HG02840 (cell line): ENCODE results near the gene PADI2.
"Not testable (repeated sequence)": the region's sequence is repeated elsewhere in the genome, so short reads cannot be mapped to it uniquely, and the experiment has no call there.

Experiments
- ATAC-seq: cut with Tn5 transposase; IDR thresholded peaks from one replicate; pipeline ENCODE4 v1.9.1; 2021; ENCODE audit warnings: mild to moderate bottlenecking, moderate library complexity, moderate number of reproducible peaks; ENCODE audit not compliant: unreplicated experiment, low FRiP score

Gene PADI2

DNA sequence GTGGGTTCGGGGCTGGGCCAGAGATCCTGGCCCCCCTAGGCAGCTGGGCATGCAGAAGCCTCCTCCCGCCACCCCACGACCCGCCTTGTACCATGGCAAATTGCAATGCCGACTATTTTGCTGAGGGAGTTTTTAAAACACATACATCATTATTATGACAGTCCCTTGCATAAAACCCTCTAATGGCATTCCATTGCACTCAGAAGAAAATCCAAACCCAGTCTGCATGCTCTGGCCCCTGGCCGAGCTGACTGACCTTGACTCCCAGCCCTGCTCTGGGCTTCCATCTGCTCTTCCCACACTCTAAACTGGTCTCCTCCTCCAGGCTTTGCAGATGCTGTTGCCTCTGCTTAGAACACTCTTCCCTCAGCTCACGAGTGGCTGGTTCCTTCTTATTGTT lies 28.0 kb downstream of the PADI2 start:
- ATAC-seq, result no peak

DNA sequence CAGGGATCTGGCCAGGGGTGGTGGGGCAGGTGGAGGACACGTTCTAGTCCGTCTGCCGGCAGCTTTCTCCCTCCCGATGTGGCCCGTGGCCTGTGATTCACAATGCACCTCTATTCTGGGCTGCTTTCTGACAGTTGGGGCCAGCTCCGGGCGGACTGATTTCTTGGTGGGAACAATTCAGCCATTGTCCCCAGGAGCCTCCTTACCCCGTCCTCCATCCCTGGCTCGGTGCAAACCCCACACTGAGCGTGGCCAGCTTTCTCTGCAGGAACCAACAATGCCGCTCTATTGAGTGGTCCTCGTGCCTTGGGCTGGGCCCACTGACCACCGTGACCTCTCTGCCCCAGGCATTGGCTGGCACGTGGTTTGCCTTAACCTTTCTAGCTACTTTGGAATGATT lies 29.7 kb downstream of the PADI2 start:
- ATAC-seq, result no peak

DNA sequence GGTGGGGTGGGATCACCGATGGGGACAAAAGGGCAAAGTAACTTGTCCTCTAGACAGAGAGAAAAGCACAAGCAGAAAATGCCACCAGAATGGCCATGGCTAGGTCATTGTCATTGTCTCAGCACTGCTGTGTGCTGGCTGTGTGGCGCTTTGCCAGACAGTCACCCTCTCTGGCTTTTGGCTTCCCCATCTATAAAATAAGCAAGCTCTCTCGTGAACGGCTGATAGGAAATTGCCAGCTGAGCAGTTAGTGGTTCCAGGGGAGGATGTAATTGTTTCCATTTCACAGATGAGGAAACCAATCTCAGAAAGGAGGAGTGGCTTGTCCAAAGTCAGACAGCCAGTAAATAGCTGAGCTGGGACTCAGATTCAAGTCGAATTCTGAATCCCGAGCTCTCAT lies 32.5 kb downstream of the PADI2 start:
- ATAC-seq, result no peak

DNA sequence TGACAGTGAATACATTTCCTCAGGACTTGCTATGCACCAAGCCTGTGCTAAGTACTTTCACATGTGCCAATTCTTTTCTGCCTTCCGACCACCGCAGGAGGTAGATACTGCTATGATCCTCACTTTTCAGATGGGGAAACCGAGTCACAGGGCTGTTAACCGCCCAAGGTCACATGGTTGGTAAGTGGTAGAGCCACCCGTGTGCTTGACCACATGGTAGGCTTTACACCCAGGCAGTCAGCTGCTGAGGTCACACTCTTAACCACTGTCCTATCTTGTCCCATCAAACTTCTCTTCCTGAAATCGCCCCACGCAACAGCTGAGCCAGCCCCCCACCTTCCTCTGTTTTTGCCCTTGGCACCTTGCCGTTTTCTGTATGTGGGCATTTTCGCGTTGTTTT lies 34.5 kb downstream of the PADI2 start:
- no peak for ATAC-seq

DNA sequence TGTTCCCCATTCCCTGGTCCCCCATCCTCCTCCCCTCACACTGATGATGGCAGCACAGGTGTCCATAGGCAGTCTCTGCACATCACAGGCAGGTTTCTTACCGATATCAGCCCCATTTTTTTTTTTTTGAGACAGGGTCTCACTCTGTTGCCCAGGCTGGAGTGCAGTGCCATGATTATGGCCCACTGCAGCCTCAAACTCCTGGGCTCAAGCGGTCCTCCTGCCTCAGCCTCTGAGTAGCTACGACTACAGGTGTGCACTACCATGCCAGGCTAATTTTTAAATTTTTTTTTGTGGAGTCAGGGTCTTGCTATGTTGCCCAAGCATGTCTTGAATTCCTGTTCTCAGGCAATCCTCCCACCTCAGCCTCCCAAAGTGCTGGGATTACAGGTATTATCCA lies 36.5 kb downstream of the PADI2 start:
- no peak for ATAC-seq

DNA sequence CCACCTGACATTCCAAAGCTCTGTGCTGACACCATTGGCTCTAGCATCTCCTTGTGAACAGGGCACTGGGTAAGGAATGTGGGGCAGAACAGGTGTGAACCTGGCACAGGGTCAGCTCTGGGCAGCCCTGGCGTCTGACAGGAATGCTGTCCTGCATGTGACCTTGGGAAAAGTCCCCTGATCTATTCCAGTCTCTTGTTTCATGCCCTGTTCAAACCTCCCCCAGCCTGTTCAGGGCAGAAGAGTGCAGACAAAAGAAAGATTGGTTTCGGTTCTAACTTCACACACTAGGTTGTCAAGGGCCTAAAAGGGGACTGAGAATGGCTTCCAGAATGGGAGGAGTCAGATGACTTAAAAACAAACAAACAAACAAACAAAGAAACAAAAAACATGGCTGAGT lies 37.8 kb downstream of the PADI2 start:
- no peak for ATAC-seq

DNA sequence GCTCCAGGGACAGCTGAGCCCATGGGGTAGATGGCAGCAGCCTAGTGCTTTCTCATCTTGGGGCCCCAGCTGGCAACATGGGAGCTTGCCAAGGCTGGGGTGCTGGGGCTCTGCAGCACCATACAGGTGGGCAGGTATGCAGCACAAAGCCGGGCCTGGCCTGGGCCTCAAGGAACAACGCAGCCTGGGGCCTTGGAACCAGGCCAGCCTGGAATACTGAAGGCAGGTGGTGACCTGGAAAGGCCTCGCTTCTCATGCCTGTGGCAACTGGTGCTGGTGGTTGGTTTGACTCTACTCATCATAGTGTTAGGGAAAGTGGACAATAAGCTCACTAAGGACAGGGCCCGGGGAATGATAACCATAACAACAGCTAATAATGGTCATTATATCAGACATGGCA lies 38.4 kb downstream of the PADI2 start:
- ATAC-seq, result no peak

DNA sequence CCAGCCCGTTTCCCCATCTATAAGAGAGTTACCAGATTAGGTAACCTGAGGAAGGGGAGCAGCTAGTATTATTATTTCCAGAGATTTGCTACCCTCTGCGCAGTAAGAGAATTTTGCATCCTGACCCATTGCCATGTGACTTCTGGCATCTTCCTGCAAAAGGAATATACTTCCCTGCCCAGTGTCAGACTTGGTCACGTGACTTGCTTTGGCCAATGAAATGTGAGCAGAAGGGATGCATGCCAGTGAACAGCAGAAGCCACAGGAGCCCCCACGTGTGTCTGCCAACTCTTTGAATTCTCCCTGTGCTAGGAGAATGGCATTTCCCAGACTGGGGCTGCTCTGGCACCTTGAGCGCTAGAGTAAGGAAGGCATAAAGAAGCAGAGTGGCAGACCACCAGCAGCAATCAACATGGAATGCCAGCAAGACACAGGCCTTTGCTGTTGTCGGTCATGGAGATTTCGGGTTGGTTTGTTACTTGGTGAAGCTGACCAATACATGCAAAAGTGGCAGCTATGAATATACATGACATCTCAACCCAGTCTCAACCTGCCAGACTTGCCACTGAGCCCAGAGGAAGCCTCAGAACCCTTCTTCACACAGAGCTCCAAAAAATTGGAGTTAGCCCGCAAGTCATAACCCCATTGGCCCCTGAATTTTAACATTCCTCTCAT lies 39.0 kb downstream of the PADI2 start:
- ATAC-seq, result no peak

DNA sequence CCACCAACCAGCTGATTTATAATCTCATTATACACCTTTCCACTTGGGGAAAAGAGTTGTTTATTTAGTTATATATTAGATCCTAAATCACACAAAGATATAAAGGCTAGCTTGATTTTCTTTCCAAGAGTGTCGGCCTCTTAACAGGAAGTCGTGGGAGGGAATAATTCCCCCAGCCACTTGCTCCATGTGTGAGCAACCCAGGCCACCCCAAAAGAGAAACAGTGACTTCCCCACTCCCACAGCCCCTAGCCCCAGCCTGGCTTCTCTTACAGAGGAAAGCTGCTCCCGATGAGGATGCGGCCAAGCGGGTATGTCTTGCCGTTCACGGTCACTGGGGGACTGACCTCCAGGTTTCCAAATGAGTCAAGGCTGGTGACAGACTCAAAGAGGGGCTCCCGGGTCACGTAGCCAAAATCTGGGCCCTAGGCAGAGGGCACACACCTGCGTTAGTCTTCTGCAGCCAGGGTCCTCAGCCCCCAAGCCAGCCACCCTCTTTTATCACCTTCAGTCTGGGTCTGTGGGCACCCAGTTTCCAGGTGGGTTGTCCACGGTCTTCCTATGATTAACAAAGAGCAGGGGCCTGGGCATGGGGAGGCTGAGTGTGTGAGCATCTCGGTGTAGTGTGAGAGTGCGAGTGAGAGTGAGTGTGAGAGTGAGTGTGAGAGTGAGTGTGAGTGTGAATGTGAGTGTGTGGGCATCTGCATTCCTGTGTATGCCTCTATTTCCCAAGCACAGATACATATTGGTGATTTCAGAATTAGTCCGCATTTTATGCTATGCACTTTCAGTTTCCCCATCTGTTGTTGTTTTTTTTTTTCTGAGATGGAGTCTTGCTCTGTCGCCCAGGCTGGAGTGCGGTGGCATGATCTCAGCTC lies 40.0 kb downstream of the PADI2 start:
- no peak for ATAC-seq

DNA sequence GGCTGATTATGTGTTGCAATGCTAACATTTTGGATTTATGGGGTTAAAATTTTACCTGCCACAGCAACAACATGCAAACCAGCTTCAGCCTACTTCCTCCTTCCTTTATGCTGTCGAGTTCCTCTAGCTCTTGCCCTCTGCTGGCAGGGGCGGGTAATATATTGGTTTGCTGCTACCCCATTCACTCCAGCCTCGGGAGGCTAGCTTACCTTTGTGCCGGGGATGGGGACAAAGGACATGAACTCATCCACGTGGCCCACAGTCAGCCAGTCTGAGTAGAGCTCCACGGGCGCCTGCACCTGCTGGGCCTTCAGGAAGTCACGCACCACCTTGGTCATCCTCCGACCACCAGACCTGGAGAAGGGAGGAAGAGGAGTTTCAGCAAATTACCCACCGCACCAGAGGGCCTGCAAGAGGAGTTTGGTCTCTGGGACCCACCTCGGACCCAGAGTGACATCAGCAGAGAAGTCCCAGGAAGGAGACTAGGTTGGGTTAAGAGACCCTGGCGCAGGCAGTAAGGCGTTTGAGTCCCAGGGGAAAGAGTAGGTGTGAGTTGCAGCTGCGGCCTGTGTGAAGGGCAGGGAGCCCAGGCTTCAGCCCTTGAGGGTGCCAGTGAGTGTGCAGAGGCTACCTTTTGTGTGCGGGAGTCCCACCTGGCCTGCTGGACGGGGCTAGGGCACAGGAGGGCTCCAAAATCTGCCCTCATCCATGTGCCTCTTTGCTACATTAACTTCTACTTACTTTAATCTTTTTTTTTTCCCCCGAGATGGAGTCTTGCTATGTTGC lies 43.6 kb downstream of the PADI2 start:
- no peak for ATAC-seq

DNA sequence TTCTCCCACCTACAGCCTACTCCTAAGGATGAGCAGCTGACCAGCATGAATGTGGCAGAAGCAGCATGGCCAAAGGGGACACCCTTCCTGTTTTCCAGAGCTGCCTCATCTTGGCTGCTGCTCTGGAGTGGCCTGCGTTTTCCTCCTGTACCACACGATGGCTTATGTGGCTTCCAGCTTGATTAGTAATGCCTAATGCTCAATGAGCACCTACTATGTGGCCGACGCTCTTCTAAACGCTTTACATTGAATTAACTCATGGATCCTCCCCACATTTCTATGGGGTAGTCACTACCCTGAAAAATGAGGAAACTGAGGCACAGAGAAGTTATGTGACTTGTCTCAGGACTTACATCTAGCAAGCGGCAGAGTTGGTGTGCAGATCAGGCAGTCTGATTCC lies 47.5 kb downstream of the PADI2 start:
- ATAC-seq, result no peak

DNA sequence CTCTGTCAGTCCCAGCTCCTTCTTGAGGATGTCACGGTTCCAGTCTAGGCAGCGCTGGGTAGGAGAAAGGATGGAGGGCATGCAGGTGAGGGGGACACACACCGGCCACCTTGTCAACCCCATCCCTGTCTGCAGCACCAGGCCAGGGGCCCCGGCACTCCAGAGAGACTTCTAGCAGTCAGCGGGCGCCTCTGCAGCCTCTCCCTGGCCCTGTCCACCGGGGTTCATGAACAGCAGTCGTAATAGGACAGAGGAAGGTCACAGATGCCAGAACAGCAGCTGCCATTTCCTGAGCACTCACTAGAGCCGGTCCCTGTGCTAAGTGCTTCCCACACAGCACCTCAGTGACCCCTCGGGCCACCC lies 49.1 kb downstream of the PADI2 start:
- no peak for ATAC-seq

DNA sequence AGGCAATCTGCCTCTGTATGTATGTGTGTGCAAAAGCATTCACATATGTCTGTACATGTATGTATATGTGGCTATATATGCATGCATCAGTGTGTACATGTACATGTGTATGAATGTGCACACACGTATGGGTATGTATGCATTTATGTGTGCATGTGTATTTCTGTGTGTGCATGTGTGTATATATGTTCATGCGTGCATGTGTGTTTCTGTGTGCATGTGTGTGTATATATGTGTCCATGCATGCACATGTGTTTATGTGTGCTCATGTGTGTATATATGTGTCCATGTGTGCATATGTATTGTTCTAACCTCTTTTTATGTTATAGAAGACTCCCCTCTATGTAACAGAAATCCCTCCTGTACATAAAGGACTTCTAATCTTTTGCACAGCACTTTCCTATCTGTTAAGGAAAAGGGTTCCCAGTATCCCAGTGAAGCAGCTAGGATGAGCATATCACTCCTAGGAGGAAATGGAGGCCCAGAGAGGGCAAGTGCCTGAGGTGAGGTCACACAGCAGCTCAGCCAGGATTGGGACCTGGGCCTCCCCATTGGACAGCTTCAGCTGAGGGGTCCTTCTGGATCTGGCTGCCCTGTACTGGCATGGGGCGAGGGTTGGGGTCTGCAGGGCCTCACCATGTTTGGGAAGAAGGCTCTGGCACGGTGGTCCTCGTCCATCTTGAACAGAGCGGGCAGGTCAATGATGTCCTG lies 49.6 kb downstream of the PADI2 start:
- ATAC-seq, result no peak

DNA sequence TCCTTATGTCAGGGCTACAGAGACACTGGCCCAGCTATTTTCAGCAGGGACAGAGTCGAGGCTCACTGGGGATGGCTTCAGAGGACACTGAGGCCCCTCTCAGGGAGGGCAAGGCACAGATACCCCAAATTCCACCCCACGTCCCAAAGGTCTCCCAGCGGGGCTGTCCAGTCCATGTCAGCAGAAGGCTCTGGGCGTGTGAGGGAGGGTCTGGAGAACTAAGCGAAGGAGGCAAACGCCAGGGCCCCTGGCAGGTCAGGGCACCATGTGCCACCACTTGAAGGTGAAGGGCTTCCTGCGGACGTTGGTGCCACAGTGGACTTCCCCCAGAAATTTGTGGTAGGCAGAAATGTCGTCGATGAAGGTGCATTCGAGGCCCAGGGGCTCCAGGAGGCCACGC lies 50.5 kb downstream of the PADI2 start:
- no peak for ATAC-seq

DNA sequence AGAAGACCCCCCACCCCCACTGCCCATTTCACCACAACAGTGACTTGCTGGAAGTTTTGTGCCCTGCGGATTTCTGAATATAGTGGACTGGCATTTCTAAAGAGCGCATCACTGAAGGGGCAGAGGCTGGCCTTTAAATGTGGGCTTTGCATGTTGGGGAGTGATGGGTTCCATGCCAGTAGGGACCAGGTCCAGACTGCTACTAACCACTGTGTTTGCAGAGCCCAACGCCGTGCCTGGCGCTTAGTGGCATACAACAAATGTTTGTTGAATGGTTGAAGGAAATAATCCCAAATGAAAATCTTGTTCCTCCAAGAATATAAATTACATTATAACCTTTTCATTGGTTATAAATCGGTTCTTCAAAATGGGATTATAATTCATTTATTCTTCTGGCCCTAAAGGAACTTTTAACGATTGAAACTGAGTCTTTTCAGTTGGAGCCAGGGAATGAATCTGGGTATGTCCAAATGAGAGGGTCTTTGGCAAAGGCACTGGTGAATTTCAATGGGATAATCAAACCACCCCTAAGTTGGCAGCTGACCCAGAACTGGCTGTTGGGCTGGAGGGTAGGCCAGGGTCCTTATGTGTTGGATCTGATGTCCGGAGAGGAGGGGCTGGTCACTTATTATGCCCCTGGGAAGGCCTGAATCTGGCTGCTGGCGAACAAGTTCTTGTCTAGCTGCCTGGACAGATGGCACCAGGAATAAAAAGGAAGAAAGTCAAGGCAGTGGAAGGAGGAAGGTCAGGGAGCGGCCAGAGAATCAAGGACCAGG lies 51.6 kb downstream of the PADI2 start:
- ATAC-seq, result no peak

DNA sequence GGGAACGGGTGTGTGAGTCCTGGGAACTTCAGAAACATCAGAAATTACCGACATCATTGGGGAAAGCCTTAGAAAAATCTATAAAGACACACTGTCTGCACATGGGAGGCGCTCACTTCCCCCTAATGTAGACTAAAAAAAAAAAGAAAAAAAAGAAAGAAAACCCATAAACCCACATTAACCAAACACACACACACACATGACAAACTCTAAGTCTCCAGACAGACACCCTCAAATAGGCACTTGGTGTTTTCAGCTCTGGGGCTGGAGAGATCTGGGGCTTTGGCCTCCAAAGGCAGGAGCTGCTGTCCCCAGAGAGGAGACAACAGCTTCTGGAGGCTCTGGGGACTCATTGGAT lies 52.2 kb downstream of the PADI2 start:
- ATAC-seq, result no peak

DNA sequence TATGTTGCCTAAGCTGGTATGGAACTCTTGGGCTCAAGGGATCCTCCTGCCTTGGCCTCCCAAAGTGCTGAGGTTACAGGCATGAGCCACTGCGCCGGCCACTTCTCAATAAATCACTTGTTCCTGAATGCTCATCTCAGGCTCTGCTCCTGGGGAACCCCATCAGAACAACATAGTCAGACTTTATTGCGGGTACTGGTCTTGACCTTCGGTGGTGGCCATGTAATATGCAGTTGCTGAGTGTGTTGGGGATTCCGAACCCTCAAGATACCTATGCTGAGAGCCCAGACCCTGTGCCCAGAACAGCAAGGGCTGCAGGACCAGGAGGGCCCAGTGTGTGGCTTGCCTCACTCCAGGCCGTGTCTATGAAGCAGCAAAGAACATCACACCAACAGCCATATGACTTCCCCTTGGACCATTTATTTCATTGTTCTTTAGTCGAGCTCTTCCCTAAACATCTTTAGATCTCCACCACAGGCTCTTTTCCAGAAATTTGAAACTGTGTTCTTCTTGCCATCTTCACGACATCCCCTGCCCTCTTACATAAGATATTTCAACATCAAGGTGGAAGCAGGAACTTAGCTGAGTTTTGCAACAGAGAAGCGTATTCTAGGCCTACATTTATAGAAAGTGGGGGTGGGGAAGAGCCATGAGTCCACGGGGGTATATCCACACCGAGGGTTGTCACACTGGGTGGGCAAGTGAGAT lies 52.7 kb downstream of the PADI2 start:
- ATAC-seq, result no peak

DNA sequence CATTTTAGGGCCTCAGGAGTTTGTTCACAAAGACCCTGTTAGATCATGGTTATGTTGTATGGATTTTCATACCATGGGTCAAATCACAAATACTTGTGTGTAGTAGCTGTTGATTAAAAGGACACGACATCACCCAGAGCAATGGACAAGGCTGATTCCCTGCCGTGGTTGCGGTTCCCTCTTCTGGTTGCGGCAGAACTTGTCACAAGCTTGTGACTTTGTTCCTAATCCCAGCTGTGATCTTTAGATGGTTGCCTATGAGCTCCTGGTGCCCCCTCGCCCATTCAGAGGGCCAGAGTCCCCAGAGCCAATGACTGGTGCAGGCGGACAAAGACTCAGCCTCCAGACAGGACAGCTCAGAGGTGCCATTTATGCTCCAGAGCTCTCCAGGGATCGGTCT lies 53.6 kb downstream of the PADI2 start:
- ATAC-seq, result no peak

DNA sequence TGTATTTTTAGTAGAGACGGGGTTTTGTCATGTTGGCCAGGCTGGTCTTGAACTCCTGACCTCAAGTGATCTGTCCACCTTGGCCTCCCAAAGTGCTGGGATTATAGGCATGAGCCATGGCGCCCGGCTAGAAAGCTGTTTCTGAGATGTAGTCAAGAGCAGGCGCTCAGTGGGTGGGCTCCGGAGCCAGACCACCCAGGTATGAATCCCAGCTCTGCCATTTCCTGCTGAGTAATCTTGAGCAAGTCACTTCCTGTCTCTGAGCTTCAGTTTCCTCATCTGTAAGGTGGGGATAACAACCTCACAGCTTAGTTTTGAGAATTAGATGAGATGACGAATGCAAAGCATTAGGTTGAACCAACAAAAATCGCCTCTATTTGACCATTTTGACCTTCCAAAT lies 56.5 kb downstream of the PADI2 start:
- not testable (repeated sequence) for ATAC-seq

DNA sequence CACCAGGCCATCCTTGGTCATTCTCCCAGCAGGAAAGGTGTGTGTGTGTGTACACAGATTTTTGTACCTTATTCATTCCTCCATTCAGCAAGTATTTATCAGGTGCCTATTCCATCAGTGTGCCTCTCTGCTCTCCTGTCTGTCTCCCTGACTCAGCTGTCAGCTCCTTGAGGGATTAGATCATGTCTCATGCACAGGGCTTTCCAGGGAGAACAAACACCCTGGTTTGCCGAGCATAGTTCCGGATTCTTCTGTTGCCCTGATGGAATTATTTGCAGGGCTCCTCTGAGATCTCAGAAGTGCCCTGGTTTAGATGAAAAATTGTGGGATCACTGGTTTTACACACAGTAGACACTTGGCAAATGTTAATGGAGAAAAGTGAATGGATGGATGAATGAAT lies 57.4 kb downstream of the PADI2 start:
- ATAC-seq, result no peak
